Ishikawa (cell line): ENCODE results near the gene EGFL7.

Source experiments
- CEBPB ChIP-seq: IDR thresholded peaks from 2 replicates; pipeline ENCODE4 v1.6.1; 2012
- CREB1 ChIP-seq: IDR thresholded peaks from 2 replicates; pipeline ENCODE4 v1.6.1; 2012; ENCODE audit warnings: low read depth
- EGR1 ChIP-seq: IDR thresholded peaks from 2 replicates; pipeline ENCODE4 v1.6.1; 2012
- EP300 ChIP-seq: IDR thresholded peaks from 2 replicates; pipeline ENCODE4 v1.6.1; 2012; ENCODE audit warnings: borderline replicate concordance
- FOXM1 ChIP-seq: IDR thresholded peaks from 2 replicates; pipeline ENCODE4 v1.6.1; 2012; ENCODE audit warnings: low read depth, borderline replicate concordance
- MAX ChIP-seq: IDR thresholded peaks from 2 replicates; pipeline ENCODE4 v1.6.1; 2012
- NFIC ChIP-seq: IDR thresholded peaks from 2 replicates; pipeline ENCODE4 v1.6.1; 2012
- RAD21 ChIP-seq: IDR thresholded peaks from 2 replicates; pipeline ENCODE4 v1.6.1; 2012; ENCODE audit warnings: low read depth
- REST ChIP-seq: IDR thresholded peaks from 2 replicates; pipeline ENCODE4 v1.6.1; 2012; ENCODE audit warnings: low read depth, mild to moderate bottlenecking
- TAF1 ChIP-seq: IDR thresholded peaks from 2 replicates; pipeline ENCODE4 v1.6.1; 2012; ENCODE audit warnings: low read depth, mild to moderate bottlenecking
- TCF12 ChIP-seq: IDR thresholded peaks from 2 replicates; pipeline ENCODE4 v1.6.1; 2012; ENCODE audit warnings: low read depth
- TEAD4 ChIP-seq: IDR thresholded peaks from 2 replicates; pipeline ENCODE4 v1.6.1; 2012
- USF1 ChIP-seq: IDR thresholded peaks from 2 replicates; pipeline ENCODE4 v1.6.1; 2012
- YY1 ChIP-seq: IDR thresholded peaks from 2 replicates; pipeline ENCODE4 v1.6.1; 2012; ENCODE audit warnings: low read depth
- ZBTB7A ChIP-seq: IDR thresholded peaks from 2 replicates; pipeline ENCODE4 v1.6.1; 2012; ENCODE audit warnings: low read depth

EGFL7 gene

GRCh38 chr9:136662656-136663581 is at the start of gene EGFL7:
TSS of gene EGFL7 (plus strand) at chr9:136662916. CDS start at chr9:136668283, 5,367 bp downstream.
- TF ChIP-seq TEAD4 (no peak), MAX (no peak), CEBPB (no peak), ZBTB7A (no peak), RAD21 (no peak), YY1 (no peak), USF1 (no peak), TCF12 (no peak), CREB1 (no peak), TAF1 (no peak), EP300 (no peak), FOXM1 (no peak), EGR1 (no peak), REST (no peak)

- TF ChIP-seq TAF1 = no peak
- no peak for TF ChIP-seq ZBTB7A
- TF ChIP-seq CEBPB = no peak
- TF ChIP-seq NFIC = no peak
- no peak for TF ChIP-seq TCF12
- no peak for TF ChIP-seq USF1
- no peak for TF ChIP-seq CREB1
- TF ChIP-seq EP300 = no peak
- TF ChIP-seq YY1 = no peak
These were observed 48.8 kb upstream of the EGFL7 start for GRCh38 chr9:136613824-136614371.

- TF ChIP-seq RAD21 = no peak
- no peak for TF ChIP-seq MAX
- TF ChIP-seq TEAD4 = no peak
- TF ChIP-seq REST = no peak
- TF ChIP-seq ZBTB7A = no peak
- TF ChIP-seq YY1 = no peak
- no peak for TF ChIP-seq EP300
- TF ChIP-seq TCF12 = no peak
- no peak for TF ChIP-seq USF1
- no peak for TF ChIP-seq TAF1
- no peak for TF ChIP-seq FOXM1
- TF ChIP-seq EGR1 = no peak
- no peak for TF ChIP-seq CREB1
- TF ChIP-seq NFIC = no peak
- TF ChIP-seq CEBPB = no peak
These were observed 48.3 kb upstream of the EGFL7 start for GRCh38 chr9:136614372-136614922.

- TF ChIP-seq RAD21 (no peak; the same call in 1 of the 2 replicates), EGR1 (no peak), TAF1 (no peak)
These were observed 47.6 kb upstream of the EGFL7 start for GRCh38 chr9:136614967-136615623.
